GM12878 (cell line): Measurements from ENCODE around the gene FBXL19. TPM values are rescaled to one million over a fixed set of nuclear protein-coding genes. Genes with fewer than 3 reads are reported as not detected.

ENCODE experiments used
- ATAC-seq: fragments of 200-7000 bp; cut with Tn5 transposase; 3 replicates; pipeline ENCODE4 v1.9.1; 2020; ENCODE audit warnings: mild to moderate bottlenecking, moderate library complexity
- BruUV-seq: library from RNA; stranded (reverse); fragments of 400-500 nt; replicated peaks from 2 replicates; lab custom pipeline; 2021; lab: Mats Ljungman, UMichigan
- CTCF ChIA-PET: fragments of 300-600 bp; sonication (Branson Sonifier 250); formaldehyde crosslinking; extraction: SDS; loops from one replicate; lab custom pipeline; 2021; ENCODE audit warnings: inconsistent platforms; lab: Yijun Ruan, JAX
- POLR2A ChIA-PET: fragments of 350-600 bp; formaldehyde crosslinking; extraction: SDS; loops from one replicate; lab custom pipeline; 2021; ENCODE audit warnings: inconsistent platforms; lab: Charles Lee
- RAD21 ChIA-PET: fragments of 300-600 bp; sonication (Branson Sonifier 250); formaldehyde crosslinking; loops from one replicate; lab custom pipeline; 2023; ENCODE audit warnings: antibody characterized with exemption; ENCODE audit not compliant: unreplicated experiment; lab: Charles Lee
- SMC1A ChIA-PET: fragments of 300-600 bp; sonication (Branson Sonifier 250); formaldehyde crosslinking; loops from one replicate; lab custom pipeline; 2023; ENCODE audit not compliant: unreplicated experiment, uncharacterized antibody; lab: Charles Lee
- DNase-seq: peaks from one replicate; pipeline ENCODE4 v3.0.0-alpha.2; 2011; ENCODE audit warnings: low read depth, low spot score
- FAIRE-seq: peaks from 3 replicates; lab custom pipeline; 2011; peaks lifted over from hg19 to GRCh38; lab: Jason Lieb, UNC
- H2AFZ ChIP-seq: 2 replicates; pipeline ENCODE4 v1.6.0; 2011; ENCODE audit warnings: low read depth, low read length, control low read depth; ENCODE audit not compliant: control insufficient read depth
- H3K27ac ChIP-seq: 2 replicates; pipeline ENCODE4 v1.5.1; 2011; ENCODE audit warnings: control low read depth; ENCODE audit not compliant: control insufficient read depth, insufficient read depth
- H3K27me3 ChIP-seq, 2 experiments: replicated peaks in 1 of 2; 2 replicates each; pipeline versions ENCODE4 v1.6.0 to v1.6.1; 2011; ENCODE audit warnings: low read length in 1 of 2; ENCODE audit not compliant: control insufficient read depth in 2 of 2, insufficient read depth in 2 of 2
- H3K36me3 ChIP-seq, 2 experiments: 2 replicates each; pipeline ENCODE4 v1.5.1; 2011; ENCODE audit warnings: low read length in 1 of 2; ENCODE audit not compliant: control insufficient read depth in 2 of 2, insufficient read depth in 2 of 2
- H3K4me1 ChIP-seq: 2 replicates; pipeline ENCODE4 v1.6.1; 2011; ENCODE audit warnings: mild to moderate bottlenecking, low read length, moderate library complexity, mixed read lengths; ENCODE audit not compliant: control insufficient read depth, insufficient read depth
- H3K4me2 ChIP-seq: 2 replicates; pipeline ENCODE4 v1.6.0; 2011; ENCODE audit warnings: control low read depth; ENCODE audit not compliant: control insufficient read depth, insufficient read depth
- H3K4me3 ChIP-seq: fragments of 200-600 bp; sonication (generic); 2 replicates; pipeline ENCODE4 v1.5.1; 2016
- H3K79me2 ChIP-seq: 2 replicates; pipeline ENCODE4 v1.6.0; 2011; ENCODE audit warnings: low read length; ENCODE audit not compliant: control insufficient read depth, insufficient read depth
- H3K9ac ChIP-seq: 2 replicates; pipeline ENCODE4 v1.8.0; 2011; ENCODE audit warnings: low read length, control low read depth, mixed read lengths; ENCODE audit not compliant: control insufficient read depth, insufficient read depth
- H3K9me3 ChIP-seq: replicated peaks from 3 replicates; pipeline ENCODE4 v1.5.1; 2011; ENCODE audit warnings: mild to moderate bottlenecking, low read length; ENCODE audit not compliant: control insufficient read depth, insufficient read depth
- H4K20me1 ChIP-seq: 2 replicates; pipeline ENCODE4 v1.6.0; 2011; ENCODE audit not compliant: control insufficient read depth, insufficient read depth
- BMI1 ChIP-seq: fragments of 450-650 bp; IDR thresholded peaks from 2 replicates; pipeline ENCODE4 v1.6.1; 2016; ENCODE audit warnings: mild to moderate bottlenecking, moderate library complexity, borderline replicate concordance
- CBFB ChIP-seq: IDR thresholded peaks from 2 replicates; pipeline ENCODE4 v1.6.1; 2016; ENCODE audit warnings: antibody characterized with exemption, low read depth
- CBX5 ChIP-seq: sonication (generic); IDR thresholded peaks from 2 replicates; pipeline ENCODE4 v1.6.1; 2016; ENCODE audit warnings: low read depth, moderate library complexity, mild to moderate bottlenecking, inconsistent platforms
- CUX1 ChIP-seq: IDR thresholded peaks from 2 replicates; pipeline ENCODE4 v1.6.1; 2012; ENCODE audit warnings: improper control_type of control experiment, low read depth, low read length; ENCODE audit not compliant: insufficient replicate concordance
- FOXK2 ChIP-seq: fragments of 450-650 bp; IDR thresholded peaks from 2 replicates; pipeline ENCODE4 v1.6.1; 2017; ENCODE audit warnings: mild to moderate bottlenecking, moderate library complexity
- KLF5 ChIP-seq: fragments of 450-650 bp; IDR thresholded peaks from 2 replicates; pipeline ENCODE4 v1.6.1; 2014; ENCODE audit warnings: mild to moderate bottlenecking; ENCODE audit not compliant: partially characterized antibody
- MAX ChIP-seq: IDR thresholded peaks from 2 replicates; pipeline ENCODE4 v1.6.1; 2012; ENCODE audit warnings: low read depth, low read length, improper control_type of control experiment
- MXI1 ChIP-seq: fragments of 150-350 bp; IDR thresholded peaks from 2 replicates; pipeline ENCODE4 v1.6.1; 2011; ENCODE audit warnings: low read depth, mild to moderate bottlenecking, inconsistent platforms, low read length, improper control_type of control experiment
- POU2F2 ChIP-seq: IDR thresholded peaks from 3 replicates; pipeline ENCODE4 v1.6.1; 2011; ENCODE audit warnings: low read depth, mild to moderate bottlenecking, low read length, borderline replicate concordance
- SMAD5 ChIP-seq: IDR thresholded peaks from 2 replicates; pipeline ENCODE4 v1.6.1; 2016; ENCODE audit warnings: antibody characterized with exemption, low read depth
- TBL1XR1 ChIP-seq: IDR thresholded peaks from 2 replicates; pipeline ENCODE4 v1.6.1; 2012; ENCODE audit warnings: low read depth, low read length, improper control_type of control experiment
- ZNF592 ChIP-seq: fragments of 450-650 bp; IDR thresholded peaks from 2 replicates; pipeline ENCODE4 v1.6.1; 2017; ENCODE audit warnings: mild to moderate bottlenecking, moderate library complexity
- WGBS: methylation state at CpG from one replicate; pipeline ENCODE4 v1.1.6; 2016; ENCODE audit warnings: low lambda C conversion rate; ENCODE audit not compliant: insufficient replicate concordance, insufficient coverage; ENCODE audit errors: missing lambda C conversion rate; 5-methylcytosine and 5-hydroxymethylcytosine counted together
- in situ Hi-C: fragments of 300-500 bp; cut with MboI; formaldehyde crosslinking; loops from 9 replicates; pipeline ENCODE4 v1.14.3; 2018; ENCODE audit warnings: mixed read lengths
- intact Hi-C: fragments of 100-400 bp; cut with micrococcal nuclease; formaldehyde crosslinking; loops from one replicate; pipeline ENCODE4 v1.14.2; 2022; ENCODE audit not compliant: unreplicated experiment
- polyA plus RNA-seq, 11 experiments: library from polyadenylated mRNA; depleted of rRNA in 4 of 11; unstranded in 6 of 11; stranded (reverse) in 5 of 11; fragments of >200 nt; fragmentation: Nextera tagmentation in 4 of 11; fragmentation: Illumina TruSeq in 1 of 11; extraction: Ambion mirVana in 4 of 11; extraction: Trizol in 1 of 11; gene quantifications; 1 replicate in 1 of 11; 2 replicates in 10 of 11; pipeline versions ENCODE4 v1.2.1 to v1.2.3, GENCODE V29; 2011 to 2016; ENCODE audit warnings: inconsistent platforms in 2 of 11, missing spikeins in 2 of 11, low read depth in 1 of 11
- total RNA-seq, 4 experiments: library from RNA; depleted of rRNA in 3 of 4; stranded (reverse); fragments of >200 nt in 3 of 4; fragmentation: Illumina TruSeq in 1 of 4; extraction: Trizol in 1 of 4; gene quantifications; 2 replicates each; pipeline versions ENCODE4 v1.2.1 to v1.2.3, GENCODE V29; 2013 to 2021

Gene FBXL19
- total and polyA plus RNA-seq, 10 of the 15 experiments (the other 5 are each of a cell fraction or from before 2014, with no cell fraction given), result 0.02 to 32.1 (median 6.8) TPM; not detected in 1

GRCh38 chr16:30996985-30997724 lies 73.8 kb downstream of the FBXL19 start:
- no peaks in the 10 kb centered on the region; a peak in 1 of 4 replicates for H3K27me3 ChIP-seq
- peak; percentile 54 for FAIRE-seq
- H4K20me1 ChIP-seq, result no peaks in the 10 kb centered on the region
- 19% methylated on average over 44 of the region's 60 CpGs for WGBS
- H3K79me2 ChIP-seq, result no peaks in the 10 kb centered on the region; the same call in 1 of the 2 replicates
- POLR2A ChIA-PET, result interaction anchor here (0.5 to 3.0 kb wide), 8 partner anchors 12 to 461 kb away, joined by 4 to 21 read pairs (median 4); partner anchors contain the start of genes HSD3B7, KAT8, ZNF646 and ZNF668
- H3K9me3 ChIP-seq, result no peaks in the 10 kb centered on the region
- intact Hi-C loops (loop anchor here (5.0 to 10.0 kb wide), 3 partner anchors 78 to 185 kb away; partner anchors contain the start of genes FUS, ZNF646 and ZNF668), in situ Hi-C loops (loop anchor here (25.0 kb wide), 1 partner anchor 440 kb away; the partner anchor contains the start of genes COX6A2 and ZNF843)
- peak overlapping the region; percentile 97 for H3K4me3 ChIP-seq
- DNase-seq, result peak; percentile 51
- CTCF ChIA-PET, result interaction anchor here (0.9 to 4.3 kb wide), 3 partner anchors 12 to 43 kb away, joined by 3 to 16 read pairs (median 3); partner anchors contain the start of gene HSD3B7
- no peaks in the 10 kb centered on the region for H3K36me3 ChIP-seq
- peak overlapping the region; percentile 82 for H3K27ac ChIP-seq
- H3K4me1 ChIP-seq, result peaks cover 17% of the 10 kb centered on the region
- peak; percentile 90 for ATAC-seq
- SMC1A ChIA-PET, result no interaction called here
- RAD21 ChIA-PET, result interaction anchor here (0.8 to 1.6 kb wide), 5 partner anchors 9 to 396 kb away, joined by 3 to 11 read pairs (median 3); partner anchors contain the start of genes ITGAD, ZNF646 and ZNF668
- BruUV-seq, result no TSS peak
- peak overlapping the region; percentile 89 for H2AFZ ChIP-seq
- H3K9ac ChIP-seq, result peak overlapping the region; percentile 78
- H3K4me2 ChIP-seq, result peak overlapping the region; percentile 95
- TF ChIP-seq BMI1 (no peak), MXI1 (no peak), CBFB (peak; percentile 53; the same call in 1 of the 2 replicates), CBX5 (no peak), TBL1XR1 (no peak), KLF5 (no peak), ZNF592 (no peak), SMAD5 (0 out of 2 replicates have a peak, but pooled peaks have one; percentile 64), MAX (no peak), POU2F2 (0 out of 3 replicates have a peak, but pooled peaks have one; percentile 65), CUX1 (no peak), FOXK2 (no peak)
